Endothelial cell of umbilical vein (primary cell): ENCODE measurements around the gene SLC25A19.

Source experiments
- CTCF ChIP-seq, 2 donors: IDR thresholded peaks; 1 replicate in 1 of 2; 2 replicates in 1 of 2; pipeline ENCODE4 v1.5.1; 2011; ENCODE audit warnings: low read length in 2 of 2, mild to moderate bottlenecking in 2 of 2, moderate library complexity in 2 of 2, control low read depth in 1 of 2, inconsistent platforms in 1 of 2, low read depth in 1 of 2; ENCODE audit not compliant: insufficient read depth in 1 of 2; ENCODE audit errors: extremely low read depth in 1 of 2
- EZH2 ChIP-seq: IDR thresholded peaks from 2 replicates; pipeline ENCODE4 v1.6.1; 2012; ENCODE audit warnings: borderline replicate concordance, low read depth, mild to moderate bottlenecking, moderate library complexity, low read length, inconsistent platforms; ENCODE audit not compliant: severe bottlenecking
- JUN ChIP-seq: IDR thresholded peaks from 2 replicates; pipeline ENCODE4 v1.6.1; 2011; ENCODE audit warnings: borderline replicate concordance, low read depth; ENCODE audit not compliant: insufficient read length, insufficient read depth
- MYC ChIP-seq: IDR thresholded peaks from one replicate; pipeline ENCODE4 v1.6.1; 2011; ENCODE audit warnings: mild to moderate bottlenecking, low read depth, low read length
- POLR2A ChIP-seq: IDR thresholded peaks from 2 replicates; pipeline ENCODE4 v1.6.1; 2012; ENCODE audit warnings: low read depth, mild to moderate bottlenecking, control low read depth, low read length
- POLR2AphosphoS5 ChIP-seq: IDR thresholded peaks from 2 replicates; pipeline ENCODE4 v1.6.1; 2012; ENCODE audit warnings: low read depth, mild to moderate bottlenecking, control low read depth, low read length, moderate library complexity; ENCODE audit not compliant: insufficient read depth
- TF ChIP-seq, protein P1 (sequence below): IDR thresholded peaks from 2 replicates; pipeline ENCODE4 v1.6.1; 2011; ENCODE audit not compliant: insufficient read depth, insufficient read length

DNA sequence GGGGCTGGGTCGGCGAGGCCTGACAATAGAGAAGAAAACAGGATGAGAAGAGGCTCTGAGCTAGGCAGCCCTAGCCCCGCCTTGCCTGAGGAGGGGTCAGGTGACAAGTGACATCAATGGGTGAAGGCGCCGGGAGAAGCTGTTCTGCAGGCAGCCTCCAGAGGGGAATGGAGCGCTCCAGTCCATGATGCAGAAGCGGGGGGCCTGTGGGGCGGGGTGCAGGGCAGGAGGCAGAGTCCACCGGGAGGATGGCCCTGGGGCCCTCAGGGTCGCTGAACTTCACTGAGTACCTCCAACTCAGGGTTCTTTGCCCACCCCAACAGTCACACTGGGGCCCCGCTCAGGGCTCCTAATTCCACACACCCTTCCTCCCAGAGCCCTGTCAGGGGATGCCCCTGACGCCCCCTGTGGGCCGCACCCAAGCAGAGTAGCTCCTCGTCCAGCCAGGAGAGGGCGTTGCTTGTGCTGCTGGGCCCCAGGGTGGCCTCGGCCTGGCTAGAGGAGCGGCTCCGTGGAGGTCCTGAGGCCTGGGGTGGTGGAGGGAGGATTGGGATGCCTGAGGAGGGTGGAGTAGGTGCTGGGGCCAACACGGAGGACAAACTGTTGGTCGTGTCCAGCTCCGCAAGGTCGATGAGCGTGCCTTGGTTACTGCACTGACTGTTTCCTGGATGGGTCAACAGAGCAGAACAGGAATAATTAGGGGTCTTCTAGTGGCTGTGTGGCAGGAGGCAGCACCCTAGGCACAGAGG is 48.7 kb downstream of the SLC25A19 start:
- TF ChIP-seq POLR2AphosphoS5 (no peak), CTCF (IDR thresholded peaks at IDR 0.05; ENCODE audit: extremely low read depth in 1 of 2, insufficient read depth in 1 of 2, low read depth in 1 of 2, low read length in 2 of 2) (peak; percentile 91 to 99), EZH2 (no peak), POLR2A (no peak), MYC (no peak), JUN (no peak)
- TF ChIP-seq, protein P1, sequence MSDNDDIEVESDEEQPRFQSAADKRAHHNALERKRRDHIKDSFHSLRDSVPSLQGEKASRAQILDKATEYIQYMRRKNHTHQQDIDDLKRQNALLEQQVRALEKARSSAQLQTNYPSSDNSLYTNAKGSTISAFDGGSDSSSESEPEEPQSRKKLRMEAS, result no peak
